ENCODE measurements around the gene FGF19. TPM values are rescaled to one million over a fixed set of nuclear protein-coding genes. Genes with fewer than 3 reads are reported as not detected.

The FGF19 gene
- total and polyA plus RNA-seq, 2 donors (not counting 1 experiment from before 2014, with no cell fraction given), result not detected

GRCh38 chr11:69665669-69666068 lies 38.2 kb downstream of the FGF19 start:
- no peak overlapping the region for H2AFZ ChIP-seq (ENCODE audit: insufficient read depth, low read depth, low read length, poor library complexity, severe bottlenecking)
- no peaks in the 10 kb centered on the region for H3K27me3 ChIP-seq (replicated peaks in 1 of 4; ENCODE audit: control extremely low read depth in 1 of 4, control insufficient read depth in 3 of 4, insufficient read depth in 4 of 4, low read length in 3 of 4)
- H4K20me1 ChIP-seq (ENCODE audit: control insufficient read depth, insufficient read depth, low read length, poor library complexity, severe bottlenecking), result peaks cover 18% of the 10 kb centered on the region
- WGBS (ENCODE audit: insufficient coverage), result 95% methylated on average over 9 of the region's 11 CpGs
- Mint-ChIP-seq H3K4me1 (peaks cover 6% of the 10 kb centered on the region), H3K4me3 (no peak overlapping the region), H3K27ac (no peak overlapping the region), H3K27me3 (no peaks in the 10 kb centered on the region), H3K9me3 (ENCODE audit: insufficient read depth) (no peaks in the 10 kb centered on the region)
- H3K36me3 ChIP-seq (replicated peaks in 1 of 2; ENCODE audit: control extremely low read depth in 1 of 2, control insufficient read depth in 1 of 2, extremely low read depth in 1 of 2, insufficient read depth in 2 of 2, low read length in 1 of 2), result peaks cover 0 to 53% of the 10 kb centered on the region in 2 experiments
- DNase-seq (no peak), ATAC-seq (ENCODE audit: low read depth) (no peak)
- H3K4me3 ChIP-seq (ENCODE audit: control extremely low read depth in 1 of 5, extremely low read depth in 1 of 5, insufficient read depth in 1 of 5, low read depth in 2 of 5, low read length in 4 of 5), result no peak overlapping the region
- no peaks in the 10 kb centered on the region for H3K79me2 ChIP-seq (ENCODE audit: control insufficient read depth, insufficient read depth, low read length)
- H3K4me1 ChIP-seq (ENCODE audit: control insufficient read depth in 2 of 2, insufficient read depth in 2 of 2, low read length in 2 of 2), result peaks cover 0 to 3% of the 10 kb centered on the region in 2 donors
- no peak overlapping the region for H3K27ac ChIP-seq (ENCODE audit: low read length in 2 of 2)
- H3K9ac ChIP-seq (ENCODE audit: low read length), result no peak overlapping the region
- CTCF ChIA-PET, result no interaction called here
- TF ChIP-seq CTCF (IDR thresholded peaks at IDR 0.05) (no peak), EZH2 (IDR thresholded peaks at IDR 0.05; ENCODE audit: borderline replicate concordance, insufficient read depth, low read depth, low read length, poor library complexity, severe bottlenecking) (no peak)
- intact Hi-C loops (cut with micrococcal nuclease), result no loop called here
- H3K4me2 ChIP-seq (replicated peaks; ENCODE audit: low read depth, low read length, poor library complexity, severe bottlenecking), result no peak overlapping the region
- POLR2A ChIA-PET, result no interaction called here
- no peaks in the 10 kb centered on the region for H3K9me3 ChIP-seq (ENCODE audit: control extremely low read depth in 1 of 3, control insufficient read depth in 2 of 3, insufficient read depth in 1 of 3, low read length in 2 of 3)

- Histone ChIP-seq H3K36me3 (replicated peaks in 1 of 2; ENCODE audit: control extremely low read depth in 1 of 2, control insufficient read depth in 1 of 2, extremely low read depth in 1 of 2, insufficient read depth in 2 of 2, low read length in 1 of 2) (peaks cover 0 to 50% of the 10 kb centered on the region in 2 experiments), H2AFZ (ENCODE audit: insufficient read depth, low read depth, low read length, poor library complexity, severe bottlenecking) (no peak overlapping the region), H3K4me1 (ENCODE audit: control insufficient read depth in 2 of 2, insufficient read depth in 2 of 2, low read length in 2 of 2) (no peaks in the 10 kb centered on the region), H3K9me3 (ENCODE audit: control extremely low read depth in 1 of 3, control insufficient read depth in 2 of 3, insufficient read depth in 1 of 3, low read length in 2 of 3) (no peaks in the 10 kb centered on the region), H4K20me1 (ENCODE audit: control insufficient read depth, insufficient read depth, low read length, poor library complexity, severe bottlenecking) (peaks cover 11% of the 10 kb centered on the region), H3K27ac (ENCODE audit: low read length in 2 of 2) (no peak overlapping the region), H3K79me2 (ENCODE audit: control insufficient read depth, insufficient read depth, low read length) (no peaks in the 10 kb centered on the region), H3K27me3 (replicated peaks in 1 of 4; ENCODE audit: control extremely low read depth in 1 of 4, control insufficient read depth in 3 of 4, insufficient read depth in 4 of 4, low read length in 3 of 4) (no peaks in the 10 kb centered on the region), H3K4me3 (ENCODE audit: control extremely low read depth in 1 of 5, extremely low read depth in 1 of 5, insufficient read depth in 1 of 5, low read depth in 2 of 5, low read length in 4 of 5) (no peak overlapping the region), H3K9ac (ENCODE audit: low read length) (no peak overlapping the region), H3K4me2 (replicated peaks; ENCODE audit: low read depth, low read length, poor library complexity, severe bottlenecking) (no peak overlapping the region)
- H3K4me1 Mint-ChIP-seq, result peaks cover 2% of the 10 kb centered on the region
- 94% methylated on average over 8 of the region's 8 CpGs for WGBS (ENCODE audit: insufficient coverage)
- H3K4me3 Mint-ChIP-seq, result no peak overlapping the region
- no peak overlapping the region for H3K27ac Mint-ChIP-seq
- TF ChIP-seq EZH2 (IDR thresholded peaks at IDR 0.05; ENCODE audit: borderline replicate concordance, insufficient read depth, low read depth, low read length, poor library complexity, severe bottlenecking) (no peak), CTCF (IDR thresholded peaks at IDR 0.05) (no peak)
- ATAC-seq (ENCODE audit: low read depth) (no peak), DNase-seq (no peak)
- no peaks in the 10 kb centered on the region for H3K27me3 Mint-ChIP-seq
- ChIA-PET CTCF (no interaction called here), POLR2A (no interaction called here)
- intact Hi-C loops (cut with micrococcal nuclease), result no loop called here
- no peaks in the 10 kb centered on the region for H3K9me3 Mint-ChIP-seq (ENCODE audit: insufficient read depth)
Observed at GRCh38 chr11:69664901-69665300, 38.9 kb downstream of the FGF19 start.
